ENCODE measurements around the gene ARHGEF1. TPM values are rescaled to one million over a fixed set of nuclear protein-coding genes. Genes with fewer than 3 reads are reported as not detected.

Gene ARHGEF1
- total RNA-seq, 4 donors from 2014 or later = 12.1 to 21.6 (median 15.5) TPM

- TF ChIP-seq CTCF (IDR thresholded peaks at IDR 0.05 in 4 of 5, conservative IDR thresholded peaks at IDR 0.05 in 1 of 5) = no peak
- TF ChIP-seq POLR2A (IDR thresholded peaks at IDR 0.05) = no peak
- Histone ChIP-seq H3K27me3 (no peaks in the 10 kb centered on the region), H3K36me3 (peaks cover 0 to 11% of the 10 kb centered on the region in 2 donors), H3K27ac (no peak overlapping the region), H3K9me3 (no peaks in the 10 kb centered on the region), H3K4me1 (peaks cover 11 to 15% of the 10 kb centered on the region in 2 donors), H3K4me3 (no peak overlapping the region)
- ATAC-seq (no peak), DNase-seq (no peak)
- in situ Hi-C loops (cut with MboI; ENCODE audit: low sequenced_read_pairs in 4 of 4) (loop anchor here in 2 of 4 donors (10.0 kb wide), 2 partner anchors 92 to 102 kb away; partner anchors contain the start of gene RPS19 (in 1 of the 2)), intact Hi-C loops (cut with DNase I; ENCODE audit: low total_unique reads) (loop anchor here (5.0 to 10.0 kb wide), 2 partner anchors 288 to 1576 kb away; partner anchors contain the start of genes GSK3A and ZNF575)
These were observed 73.6 kb downstream of the ARHGEF1 start for GRCh38 chr19:41956621-41957020.

Small RNA genes lying within 50 kb of the gene (microRNA-seq; reads per million reads assigned to microRNA genes)
- gene MIR6797 (ENCODE audit: borderline replicate concordance in 2 of 2) = 0 reads per million in 2 donors

Other genes starting within 250 kb of the ARHGEF1 start
- gene CEACAM7, start 194.9 kb upstream of the ARHGEF1 start, total RNA-seq = 1 to 10 TPM in 1 of 4 donors, not detected in 3; 5.7 TPM
- gene CEACAM5, start 174.6 kb upstream of the ARHGEF1 start, total RNA-seq = 1 to 10 TPM in 1 of 4 donors, not detected in 3; 5.0 TPM
- under 1 TPM in 1 of 4 donors, not detected in 3; 0.53 TPM for gene CEACAM6, start 127.7 kb upstream of the ARHGEF1 start, total RNA-seq
- gene CEACAM3, start 86.6 kb upstream of the ARHGEF1 start, total RNA-seq = not detected
- gene LYPD4, start 38.5 kb upstream of the ARHGEF1 start, total RNA-seq = not detected
- gene DMRTC2, start 38.1 kb upstream of the ARHGEF1 start, total RNA-seq = not detected
- gene RPS19, start 22.9 kb upstream of the ARHGEF1 start, total RNA-seq = 100 to 1,000 TPM; 180 to 636 (median 401) TPM
- gene CD79A, start 5.9 kb upstream of the ARHGEF1 start, total RNA-seq = under 1 TPM in 1 of 4 donors, not detected in 3; 0.20 TPM
- gene ERFL, start 45.3 kb downstream of the ARHGEF1 start, total RNA-seq = not detected
- 100 to 1,000 TPM in 3 of 4 donors, 10 to 100 TPM in 1; 94.4 to 146 (median 110) TPM for gene RABAC1, start 76.1 kb downstream of the ARHGEF1 start, total RNA-seq
- gene ATP1A3, start 111.0 kb downstream of the ARHGEF1 start, total RNA-seq = not detected
- gene GRIK5, start 187.0 kb downstream of the ARHGEF1 start, total RNA-seq = 1 to 10 TPM in 1 of 4 donors, under 1 TPM in 2, not detected in 1; 0.20 to 1.0 (median 0.62) TPM
- 10 to 100 TPM; 10.8 to 15.1 (median 13.8) TPM for gene ZNF574, start 193.0 kb downstream of the ARHGEF1 start, total RNA-seq
- gene POU2F2, start 249.3 kb downstream of the ARHGEF1 start, total RNA-seq = 1 to 10 TPM in 2 of 4 donors, under 1 TPM in 1, not detected in 1; 0.26 to 1.7 (median 1.6) TPM